Mammary epithelial cell (primary cell): Measurements from ENCODE around the gene RAI1.

ENCODE experiments used
- CTCF ChIP-seq, 2 donors: IDR thresholded peaks in 1 of 2; conservative IDR thresholded peaks in 1 of 2; 2 replicates each; pipeline ENCODE4 v1.5.1; 2011 to 2012; ENCODE audit warnings: inconsistent platforms in 2 of 2, low read length in 2 of 2, mild to moderate bottlenecking in 2 of 2, control low read depth in 1 of 2, low read depth in 1 of 2; ENCODE audit not compliant: insufficient read depth in 1 of 2; ENCODE audit errors: extremely low read depth in 1 of 2
- EZH2 ChIP-seq: IDR thresholded peaks from 2 replicates; pipeline ENCODE4 v1.6.1; 2012; ENCODE audit warnings: low read length, inconsistent platforms, borderline replicate concordance

GRCh38 chr17:17682293-17682736 lies 1.1 kb downstream of the RAI1 start:
- TF ChIP-seq EZH2 (no peak), CTCF (conservative IDR thresholded peaks at IDR 0.05 in 1 of 2, IDR thresholded peaks at IDR 0.05 in 1 of 2; ENCODE audit: extremely low read depth in 1 of 2, insufficient read depth in 1 of 2, low read depth in 1 of 2, low read length in 2 of 2) (no peak)
